Tibial nerve (tissue), 4 donors: ENCODE data around the gene TGM4.

Experiments used
- EP300 ChIP-seq, 2 donors: sonication (generic); formaldehyde crosslinking; IDR thresholded peaks; one replicate each; pipeline ENCODE4 v1.6.1; 2017; ENCODE audit warnings: antibody characterized with exemption in 2 of 2, mild to moderate bottlenecking in 1 of 2
- POLR2A ChIP-seq, 2 donors: fragments of 450-650 bp; IDR thresholded peaks; one replicate each; pipeline ENCODE4 v1.6.1; 2017; ENCODE audit warnings: antibody characterized with exemption in 2 of 2, mild to moderate bottlenecking in 2 of 2, moderate library complexity in 2 of 2
- TF ChIP-seq, protein P1 (sequence below), 5 experiments: fragments of 200-600 bp in 3 of 5; fragments of 450-650 bp in 2 of 5; sonication (generic) in 3 of 5; IDR thresholded peaks; one replicate each; pipeline ENCODE4 v1.5.1; 2016 to 2019; ENCODE audit warnings: antibody characterized with exemption in 5 of 5, mild to moderate bottlenecking in 3 of 5, moderate library complexity in 2 of 5

- TF ChIP-seq, protein P1, sequence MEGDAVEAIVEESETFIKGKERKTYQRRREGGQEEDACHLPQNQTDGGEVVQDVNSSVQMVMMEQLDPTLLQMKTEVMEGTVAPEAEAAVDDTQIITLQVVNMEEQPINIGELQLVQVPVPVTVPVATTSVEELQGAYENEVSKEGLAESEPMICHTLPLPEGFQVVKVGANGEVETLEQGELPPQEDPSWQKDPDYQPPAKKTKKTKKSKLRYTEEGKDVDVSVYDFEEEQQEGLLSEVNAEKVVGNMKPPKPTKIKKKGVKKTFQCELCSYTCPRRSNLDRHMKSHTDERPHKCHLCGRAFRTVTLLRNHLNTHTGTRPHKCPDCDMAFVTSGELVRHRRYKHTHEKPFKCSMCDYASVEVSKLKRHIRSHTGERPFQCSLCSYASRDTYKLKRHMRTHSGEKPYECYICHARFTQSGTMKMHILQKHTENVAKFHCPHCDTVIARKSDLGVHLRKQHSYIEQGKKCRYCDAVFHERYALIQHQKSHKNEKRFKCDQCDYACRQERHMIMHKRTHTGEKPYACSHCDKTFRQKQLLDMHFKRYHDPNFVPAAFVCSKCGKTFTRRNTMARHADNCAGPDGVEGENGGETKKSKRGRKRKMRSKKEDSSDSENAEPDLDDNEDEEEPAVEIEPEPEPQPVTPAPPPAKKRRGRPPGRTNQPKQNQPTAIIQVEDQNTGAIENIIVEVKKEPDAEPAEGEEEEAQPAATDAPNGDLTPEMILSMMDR (IDR thresholded peaks at IDR 0.05) = no peak
- no peak for TF ChIP-seq EP300 (IDR thresholded peaks at IDR 0.05)
- no peak for TF ChIP-seq POLR2A (IDR thresholded peaks at IDR 0.05)
Measured at GRCh38 chr3:44923632-44924456, 49.4 kb downstream of the TGM4 start.
